B cell (primary cell): ENCODE data around the gene C18orf63. TPM values are rescaled to one million over a fixed set of nuclear protein-coding genes. Genes with fewer than 3 reads are reported as not detected.

Source experiments
- ATAC-seq: fragments of 200-7000 bp; cut with Tn5 transposase; one replicate; pipeline ENCODE4 v1.10.0; 2021; ENCODE audit warnings: low read depth, mild to moderate bottlenecking, moderate number of reproducible peaks, moderate library complexity
- CTCF ChIA-PET: fragments of 350-600 bp; sonication (Branson Sonifier 250); formaldehyde crosslinking; loops from one replicate; lab custom pipeline; 2021; ENCODE audit warnings: antibody characterized with exemption, inconsistent platforms; lab: Charles Lee
- POLR2A ChIA-PET: fragments of 350-600 bp; sonication (Branson Sonifier 250); formaldehyde crosslinking; loops from one replicate; lab custom pipeline; 2021; ENCODE audit warnings: antibody characterized with exemption; lab: Charles Lee
- DNase-seq: peaks from one replicate; pipeline ENCODE4 v3.0.0; 2013
- H2AFZ ChIP-seq: 2 replicates; pipeline ENCODE4 v1.6.1; 2012; ENCODE audit warnings: mild to moderate bottlenecking, low read depth, low read length; ENCODE audit not compliant: insufficient read depth, poor library complexity, severe bottlenecking
- H3K27ac ChIP-seq, 2 donors: 1 replicate in 1 of 2; 2 replicates in 1 of 2; pipeline ENCODE4 v1.5.1; 2012 to 2013; ENCODE audit warnings: low read length in 2 of 2, mild to moderate bottlenecking in 2 of 2, moderate library complexity in 1 of 2
- H3K27me3 ChIP-seq, 4 experiments: fragments of 200-600 bp in 1 of 4; sonication (generic) in 1 of 4; replicated peaks in 1 of 4; 1 replicate in 2 of 4; 2 replicates in 2 of 4; pipeline versions ENCODE4 v1.6.1 to v1.7.0; 2013 to 2016; ENCODE audit warnings: low read length in 3 of 4, mild to moderate bottlenecking in 2 of 4, mixed read lengths in 1 of 4, moderate library complexity in 1 of 4; ENCODE audit not compliant: insufficient read depth in 4 of 4, control insufficient read depth in 3 of 4; ENCODE audit errors: control extremely low read depth in 1 of 4
- H3K36me3 ChIP-seq, 2 experiments: replicated peaks in 1 of 2; 1 replicate in 1 of 2; 2 replicates in 1 of 2; pipeline versions ENCODE4 v1.6.1 to v1.7.1; 2013; ENCODE audit warnings: low read length in 1 of 2; ENCODE audit not compliant: insufficient read depth in 2 of 2, control insufficient read depth in 1 of 2; ENCODE audit errors: control extremely low read depth in 1 of 2, extremely low read depth in 1 of 2
- H3K4me1 ChIP-seq, 2 donors: fragments of 200-600 bp in 1 of 2; sonication (generic) in 1 of 2; 1 replicate in 1 of 2; 2 replicates in 1 of 2; pipeline versions ENCODE4 v1.5.1 to v1.6.1; 2013 to 2017; ENCODE audit warnings: low read length in 2 of 2; ENCODE audit not compliant: control insufficient read depth in 2 of 2, insufficient read depth in 2 of 2
- H3K4me2 ChIP-seq: replicated peaks from 2 replicates; pipeline ENCODE3; 2012; ENCODE audit warnings: mild to moderate bottlenecking, low read depth, low read length; ENCODE audit not compliant: poor library complexity, severe bottlenecking
- H3K4me3 ChIP-seq, 5 experiments: fragments of 200-600 bp in 1 of 5; sonication (generic) in 1 of 5; 1 replicate in 3 of 5; 2 replicates in 2 of 5; pipeline versions ENCODE4 v1.5.1 to v1.7.0; 2011 to 2016; ENCODE audit warnings: low read length in 4 of 5, mild to moderate bottlenecking in 4 of 5, low read depth in 2 of 5, control low read depth in 1 of 5, moderate library complexity in 1 of 5; ENCODE audit not compliant: insufficient read depth in 1 of 5; ENCODE audit errors: control extremely low read depth in 1 of 5, extremely low read depth in 1 of 5
- H3K79me2 ChIP-seq: fragments of 200-600 bp; sonication (generic); one replicate; pipeline ENCODE4 v1.6.0; 2016; ENCODE audit warnings: low read length; ENCODE audit not compliant: control insufficient read depth, insufficient read depth
- H3K9ac ChIP-seq: fragments of 200-600 bp; sonication (generic); 2 replicates; pipeline ENCODE4 v1.6.1; 2017; ENCODE audit warnings: mild to moderate bottlenecking, low read length, moderate library complexity
- H3K9me3 ChIP-seq, 3 donors: one replicate each; pipeline versions ENCODE4 v1.6.1 to v1.7.1; 2013; ENCODE audit warnings: low read length in 2 of 3; ENCODE audit not compliant: control insufficient read depth in 2 of 3, insufficient read depth in 1 of 3; ENCODE audit errors: control extremely low read depth in 1 of 3
- H4K20me1 ChIP-seq: 2 replicates; pipeline ENCODE4 v1.6.0; 2012; ENCODE audit warnings: mild to moderate bottlenecking, low read length; ENCODE audit not compliant: insufficient read depth, control insufficient read depth, poor library complexity, severe bottlenecking
- H3K27ac Mint-ChIP-seq: one replicate; pipeline ENCODE4 v1.8.0; 2021; ENCODE audit warnings: mixed read lengths
- H3K27me3 Mint-ChIP-seq: one replicate; pipeline ENCODE4 v1.8.0; 2021; ENCODE audit warnings: mixed read lengths
- H3K4me1 Mint-ChIP-seq: one replicate; pipeline ENCODE4 v1.8.0; 2021; ENCODE audit warnings: mixed read lengths
- H3K4me3 Mint-ChIP-seq: one replicate; pipeline ENCODE4 v1.8.0; 2021; ENCODE audit warnings: mixed read lengths
- H3K9me3 Mint-ChIP-seq: one replicate; pipeline ENCODE4 v1.8.0; 2022; ENCODE audit warnings: mixed read lengths; ENCODE audit not compliant: insufficient read depth
- EZH2 ChIP-seq: IDR thresholded peaks from 2 replicates; pipeline ENCODE4 v1.6.1; 2012; ENCODE audit warnings: borderline replicate concordance, low read depth, mild to moderate bottlenecking, moderate library complexity, low read length; ENCODE audit not compliant: insufficient read depth, poor library complexity, severe bottlenecking
- WGBS: methylation state at CpG from one replicate; pipeline ENCODE4 v1.1.5; 2013; ENCODE audit warnings: missing lambda C conversion rate; ENCODE audit not compliant: insufficient coverage; 5-methylcytosine and 5-hydroxymethylcytosine counted together
- intact Hi-C: fragments of 100-400 bp; cut with micrococcal nuclease; formaldehyde crosslinking; loops from one replicate; pipeline ENCODE4 v1.10.0; 2022
- polyA plus RNA-seq: library from polyadenylated mRNA; depleted of rRNA; stranded (reverse); fragments of >200 nt; gene quantifications from 2 replicates; pipeline ENCODE4 v1.2.3, GENCODE V29; 2012
- total RNA-seq, 2 donors: library from RNA; stranded (reverse); fragments of 120-200 nt in 1 of 2; gene quantifications; 1 replicate in 1 of 2; 2 replicates in 1 of 2; pipeline versions ENCODE4 v1.2.3 to v1.2.4, GENCODE V29; 2013 to 2022
- TF ChIP-seq, protein P1 (sequence below): fragments of 200-600 bp; IDR thresholded peaks from one replicate; pipeline ENCODE4 v1.8.0; 2022; ENCODE audit warnings: antibody characterized with exemption, mild to moderate bottlenecking

C18orf63 gene
- total and polyA plus RNA-seq, 2 donors (not counting 1 experiment from before 2014, with no cell fraction given) = not detected

DNA sequence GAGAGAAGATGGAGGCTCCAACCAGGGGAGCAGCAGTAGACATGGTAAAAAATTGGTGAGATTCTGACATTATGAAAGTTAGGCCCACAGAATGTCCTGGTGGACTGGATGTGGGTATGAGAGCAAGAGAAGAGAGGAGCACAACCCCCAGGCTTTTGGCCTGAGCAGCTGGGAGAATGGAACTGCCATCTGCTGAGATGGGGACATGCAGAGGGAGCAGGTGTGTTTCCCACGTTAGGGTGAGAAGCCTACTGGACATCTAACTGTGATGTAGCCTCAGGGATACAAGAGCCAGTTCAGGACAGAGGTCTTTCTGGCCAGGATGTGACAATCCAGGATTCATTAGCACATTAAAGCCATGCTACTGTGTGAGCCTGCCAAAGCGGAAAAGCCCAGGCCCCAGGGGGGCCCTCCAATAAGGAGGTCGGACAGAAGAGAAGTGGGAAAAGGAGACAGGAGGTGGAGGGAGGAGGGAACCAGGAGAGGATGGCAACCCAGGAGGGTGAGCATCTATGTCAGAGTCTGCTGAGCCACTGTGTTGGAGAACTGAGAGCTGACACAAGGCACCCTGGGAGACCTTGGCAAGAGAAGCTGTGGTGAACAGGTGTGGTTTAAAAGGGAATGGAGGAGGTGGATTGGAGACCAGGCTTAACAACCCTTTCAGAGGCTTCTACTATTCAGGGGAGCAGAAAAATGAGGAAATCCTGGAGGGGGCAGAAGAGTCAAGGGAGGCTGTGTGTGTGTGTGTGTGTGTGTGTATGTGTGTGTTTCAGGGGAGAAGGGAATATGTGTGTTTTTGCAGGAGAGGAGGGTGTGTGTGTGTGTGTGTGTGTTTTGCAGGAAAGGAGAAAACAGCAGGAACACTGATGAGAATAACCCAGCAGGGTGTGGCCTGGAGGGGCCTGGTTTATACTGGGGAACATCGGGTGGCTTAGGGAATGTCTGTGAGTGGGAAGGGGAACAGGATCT is 34.3 kb upstream of the C18orf63 start:
- H4K20me1 ChIP-seq = peaks cover 58% of the 10 kb centered on the region
- peaks cover 48% of the 10 kb centered on the region for H3K4me1 Mint-ChIP-seq
- no peak overlapping the region for H3K4me3 ChIP-seq
- H3K27ac Mint-ChIP-seq = peak overlapping the region; percentile 4
- TF ChIP-seq, protein P1, sequence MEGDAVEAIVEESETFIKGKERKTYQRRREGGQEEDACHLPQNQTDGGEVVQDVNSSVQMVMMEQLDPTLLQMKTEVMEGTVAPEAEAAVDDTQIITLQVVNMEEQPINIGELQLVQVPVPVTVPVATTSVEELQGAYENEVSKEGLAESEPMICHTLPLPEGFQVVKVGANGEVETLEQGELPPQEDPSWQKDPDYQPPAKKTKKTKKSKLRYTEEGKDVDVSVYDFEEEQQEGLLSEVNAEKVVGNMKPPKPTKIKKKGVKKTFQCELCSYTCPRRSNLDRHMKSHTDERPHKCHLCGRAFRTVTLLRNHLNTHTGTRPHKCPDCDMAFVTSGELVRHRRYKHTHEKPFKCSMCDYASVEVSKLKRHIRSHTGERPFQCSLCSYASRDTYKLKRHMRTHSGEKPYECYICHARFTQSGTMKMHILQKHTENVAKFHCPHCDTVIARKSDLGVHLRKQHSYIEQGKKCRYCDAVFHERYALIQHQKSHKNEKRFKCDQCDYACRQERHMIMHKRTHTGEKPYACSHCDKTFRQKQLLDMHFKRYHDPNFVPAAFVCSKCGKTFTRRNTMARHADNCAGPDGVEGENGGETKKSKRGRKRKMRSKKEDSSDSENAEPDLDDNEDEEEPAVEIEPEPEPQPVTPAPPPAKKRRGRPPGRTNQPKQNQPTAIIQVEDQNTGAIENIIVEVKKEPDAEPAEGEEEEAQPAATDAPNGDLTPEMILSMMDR = no peak
- no peak for TF ChIP-seq EZH2
- no peaks in the 10 kb centered on the region for H3K9me3 ChIP-seq
- no peaks in the 10 kb centered on the region for H3K9me3 Mint-ChIP-seq
- WGBS = 92% methylated on average over 3 of the region's 4 CpGs
- POLR2A ChIA-PET = no interaction called here
- DNase-seq = no peak
- H3K9ac ChIP-seq = no peak overlapping the region
- H3K27me3 ChIP-seq = no peaks in the 10 kb centered on the region
- peaks cover 70% of the 10 kb centered on the region for H3K79me2 ChIP-seq
- no peaks in the 10 kb centered on the region for H3K27me3 Mint-ChIP-seq
- CTCF ChIA-PET = no interaction called here
- H3K4me1 ChIP-seq = peaks cover 5 to 19% of the 10 kb centered on the region in 2 donors
- H3K4me2 ChIP-seq = no peak overlapping the region
- H3K4me3 Mint-ChIP-seq = peak overlapping the region; percentile 11
- H2AFZ ChIP-seq = no peak overlapping the region
- H3K36me3 ChIP-seq = peaks cover 0 to 3% of the 10 kb centered on the region in 2 experiments
- ATAC-seq = no peak
- H3K27ac ChIP-seq = no peak overlapping the region
- intact Hi-C loops = no loop called here
